Measurements from ENCODE around the gene UQCC3. TPM values are rescaled to one million over a fixed set of nuclear protein-coding genes. Genes with fewer than 3 reads are reported as not detected.
A peak's percentile ranks its signal among the peaks of the same experiment; 100 is the strongest.

The UQCC3 gene
- total RNA-seq, 2 donors from 2014 or later = 10.4 to 12.9 TPM

GRCh38 chr11:62705413-62705812 is 33.9 kb downstream of the UQCC3 start:
- no peaks in the 10 kb centered on the region for H3K9me3 ChIP-seq
- peak overlapping the region; percentile 85 to 92 (median 89) for H3K27ac ChIP-seq
- peak overlapping the region in 1 of 2 donors; percentile 74 for H3K4me3 ChIP-seq
- H3K4me1 ChIP-seq = peaks cover 52% of the 10 kb centered on the region
- 6 to 18% methylated on average over 5 to 7 of the region's 7 CpGs for WGBS, 2 donors
- DNase-seq = peak; percentile 55 to 62 (median 60)
- peaks cover 0 to 2% of the 10 kb centered on the region in 2 donors for H3K36me3 ChIP-seq (replicated peaks in 1 of 2; ENCODE audit: insufficient read depth in 1 of 2, low read depth in 2 of 2)
- ATAC-seq = peak; percentile 13
- intact Hi-C loops (cut with DNase I) = no loop called here
- TF ChIP-seq CTCF (IDR thresholded peaks at IDR 0.05) (peak in 2 of 7 experiments; percentile 18 to 21), POLR2A (IDR thresholded peaks at IDR 0.05) (no peak)
- H3K27me3 ChIP-seq = no peaks in the 10 kb centered on the region

- 3 to 6% methylated on average over 17 to 67 of the region's 73 CpGs for WGBS, 2 donors
- peak; percentile 96 to 98 (median 96) for DNase-seq
- Histone ChIP-seq H3K4me3 (peak overlapping the region; percentile 63 to 74), H3K27me3 (no peaks in the 10 kb centered on the region), H3K27ac (peak overlapping the region; percentile 85 to 92 (median 89)), H3K36me3 (replicated peaks in 1 of 2; ENCODE audit: insufficient read depth in 1 of 2, low read depth in 2 of 2) (peaks cover 0 to 2% of the 10 kb centered on the region in 2 donors), H3K4me1 (peaks cover 59% of the 10 kb centered on the region), H3K9me3 (no peaks in the 10 kb centered on the region)
- peak; percentile 81 for ATAC-seq
- intact Hi-C loops (cut with DNase I) = no loop called here
- TF ChIP-seq POLR2A (IDR thresholded peaks at IDR 0.05) (peak in 2 of 3 donors; percentile 66 to 73), CTCF (IDR thresholded peaks at IDR 0.05) (peak in 1 of 7 experiments; percentile 10)
Observed at GRCh38 chr11:62705880-62706849, 34.7 kb downstream of the UQCC3 start.

DNA sequence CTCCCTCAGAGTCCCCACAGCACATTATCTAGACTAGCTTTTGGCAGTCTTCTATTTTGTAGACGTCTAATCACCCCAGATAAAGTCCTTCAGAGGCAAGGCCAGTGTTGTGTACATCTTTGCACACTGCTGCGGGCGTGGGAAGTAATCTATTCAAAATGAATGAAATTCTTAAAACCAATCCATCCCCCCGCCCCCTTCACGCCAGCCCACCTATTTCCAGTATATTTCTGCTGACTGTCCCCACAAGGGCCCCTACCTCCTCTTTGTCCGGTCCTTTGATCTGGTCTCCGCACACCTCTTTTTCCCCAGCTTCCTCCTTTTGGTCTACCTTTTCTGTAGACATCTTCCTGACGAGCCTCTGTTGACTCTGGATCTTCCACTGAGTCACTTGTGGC is 35.4 kb downstream of the UQCC3 start:
- peaks cover 66% of the 10 kb centered on the region for H3K4me1 ChIP-seq
- H3K9me3 ChIP-seq = no peaks in the 10 kb centered on the region
- peak overlapping the region; percentile 85 to 92 (median 89) for H3K27ac ChIP-seq
- H3K27me3 ChIP-seq = no peaks in the 10 kb centered on the region
- TF ChIP-seq CTCF (IDR thresholded peaks at IDR 0.05) (no peak), POLR2A (IDR thresholded peaks at IDR 0.05) (no peak)
- intact Hi-C loops (cut with DNase I) = no loop called here
- 47 to 49% methylated on average over 8 of the region's 8 CpGs for WGBS, 2 donors
- H3K36me3 ChIP-seq (replicated peaks in 1 of 2; ENCODE audit: insufficient read depth in 1 of 2, low read depth in 2 of 2) = no peaks in the 10 kb centered on the region
- no peak for DNase-seq
- ATAC-seq = no peak
- no peak overlapping the region for H3K4me3 ChIP-seq

DNA sequence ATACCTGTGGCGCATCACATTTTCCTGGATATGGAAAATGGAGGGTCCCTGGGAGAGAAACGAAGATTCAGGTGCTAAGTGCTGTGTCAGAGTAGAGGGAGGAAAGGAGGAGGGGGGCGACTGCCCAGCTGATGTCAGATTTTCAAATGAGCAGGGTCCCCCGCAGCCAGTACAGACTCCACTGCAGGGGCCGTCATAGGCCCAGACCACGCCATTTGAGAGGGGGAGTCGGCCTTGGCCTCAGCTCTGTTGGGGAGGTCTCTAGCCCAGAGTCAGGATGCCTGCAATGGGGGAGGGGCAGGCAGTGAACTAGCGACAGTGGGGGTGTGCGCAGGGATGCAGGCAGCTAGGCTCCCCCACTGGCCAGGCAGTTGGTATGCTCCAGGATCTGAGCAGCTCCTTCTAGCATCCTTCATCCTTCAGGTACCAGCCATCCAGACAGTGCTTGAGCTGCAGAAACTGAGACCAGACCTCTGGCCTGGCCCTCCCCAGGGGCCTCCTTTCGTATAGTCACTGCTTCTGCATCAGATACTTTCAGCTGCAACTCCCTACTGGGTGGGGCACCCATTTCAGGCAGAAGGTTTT is 35.9 kb downstream of the UQCC3 start, which contains the start of the genes BSCL2 and GNG3:
Gene BSCL2, minus strand, starts transcription at position 148 of the 585 bp plus-strand sequence. CDS start 229 bp downstream, outside the sequence.
Gene GNG3, plus strand, starts transcription at position 400 of the 585 bp plus-strand sequence. CDS start 620 bp downstream, outside the sequence.
- Histone ChIP-seq H3K9me3 (no peaks in the 10 kb centered on the region), H3K36me3 (replicated peaks in 1 of 2; ENCODE audit: insufficient read depth in 1 of 2, low read depth in 2 of 2) (no peaks in the 10 kb centered on the region), H3K27me3 (no peaks in the 10 kb centered on the region), H3K27ac (peak within 1 kb of the TSS; percentile 89 to 94 (median 93)), H3K4me3 (peak within 1 kb of the TSS; percentile 63 to 74), H3K4me1 (peaks cover 71% of the 10 kb centered on the region)
- 84 to 85% methylated on average over 9 of the region's 10 CpGs for WGBS, 2 donors
- intact Hi-C loops (cut with DNase I) = no loop called here
- TF ChIP-seq POLR2A (IDR thresholded peaks at IDR 0.05) (no peak), CTCF (IDR thresholded peaks at IDR 0.05) (no peak)
- DNase-seq (no peak), ATAC-seq (no peak)
